ENCODE results near the gene ALDH1A2.

DNA sequence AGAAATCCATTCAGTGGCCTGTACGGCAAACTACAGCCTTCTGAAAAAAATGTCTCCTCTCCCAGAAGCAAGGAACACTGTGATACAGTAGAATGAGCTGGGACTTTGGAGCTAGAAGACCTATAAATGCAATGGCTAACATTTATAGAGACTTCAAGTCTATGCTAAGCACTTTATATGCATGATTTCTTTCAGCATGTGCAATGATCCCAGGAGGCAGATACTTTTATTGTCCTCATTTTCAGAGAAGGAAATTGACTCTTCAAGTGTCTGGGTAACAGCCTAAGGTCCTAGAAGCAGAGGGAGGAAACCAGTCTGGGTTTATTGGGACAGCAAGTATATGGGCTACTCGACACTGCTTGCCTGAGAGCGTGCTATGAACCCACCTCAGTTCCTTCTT lies 140.9 kb downstream of the ALDH1A2 start:
- TF ChIP-seq, protein P1, sequence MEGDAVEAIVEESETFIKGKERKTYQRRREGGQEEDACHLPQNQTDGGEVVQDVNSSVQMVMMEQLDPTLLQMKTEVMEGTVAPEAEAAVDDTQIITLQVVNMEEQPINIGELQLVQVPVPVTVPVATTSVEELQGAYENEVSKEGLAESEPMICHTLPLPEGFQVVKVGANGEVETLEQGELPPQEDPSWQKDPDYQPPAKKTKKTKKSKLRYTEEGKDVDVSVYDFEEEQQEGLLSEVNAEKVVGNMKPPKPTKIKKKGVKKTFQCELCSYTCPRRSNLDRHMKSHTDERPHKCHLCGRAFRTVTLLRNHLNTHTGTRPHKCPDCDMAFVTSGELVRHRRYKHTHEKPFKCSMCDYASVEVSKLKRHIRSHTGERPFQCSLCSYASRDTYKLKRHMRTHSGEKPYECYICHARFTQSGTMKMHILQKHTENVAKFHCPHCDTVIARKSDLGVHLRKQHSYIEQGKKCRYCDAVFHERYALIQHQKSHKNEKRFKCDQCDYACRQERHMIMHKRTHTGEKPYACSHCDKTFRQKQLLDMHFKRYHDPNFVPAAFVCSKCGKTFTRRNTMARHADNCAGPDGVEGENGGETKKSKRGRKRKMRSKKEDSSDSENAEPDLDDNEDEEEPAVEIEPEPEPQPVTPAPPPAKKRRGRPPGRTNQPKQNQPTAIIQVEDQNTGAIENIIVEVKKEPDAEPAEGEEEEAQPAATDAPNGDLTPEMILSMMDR (conservative IDR thresholded peaks at IDR 0.05; ENCODE audit: low read depth, low read length), result no peak
- TF ChIP-seq EZH2 (IDR thresholded peaks at IDR 0.05; ENCODE audit: low read length, unreplicated experiment), result no peak

All from PC-3 (cell line).